ENCODE results near the gene RPS6KA4. TPM values are rescaled to one million over a fixed set of nuclear protein-coding genes. Genes with fewer than 3 reads are reported as not detected.
A peak's percentile ranks its signal among the peaks of the same experiment; 100 is the strongest.

RPS6KA4 gene
- total and polyA plus RNA-seq, 2 of the 13 experiments (the other 11 are each of a cell fraction or from before 2014, with no cell fraction given), result 8.9 to 14.2 TPM

GRCh38 chr11:64348383-64349024 lies 10.5 kb upstream of the RPS6KA4 start:
- 36% methylated on average over 7 of the region's 14 CpGs for WGBS (ENCODE audit: low lambda C conversion rate)
- Histone ChIP-seq H3K79me2 (ENCODE audit: insufficient read depth, low read length) (no peaks in the 10 kb centered on the region), H2AFZ (ENCODE audit: low read length) (no peak overlapping the region), H3K27me3 (ENCODE audit: control insufficient read depth in 1 of 2, insufficient read depth in 2 of 2, low read length in 2 of 2) (peaks cover 2 to 29% of the 10 kb centered on the region in 2 experiments; a peak in 4 of 5 replicates), H3K9ac (ENCODE audit: insufficient read depth, low read depth, low read length) (no peak overlapping the region), H3K4me3 (replicated peaks in 1 of 3; ENCODE audit: insufficient read depth in 1 of 3, low read depth in 2 of 3, low read length in 3 of 3) (peak overlapping the region in 1 of 3 experiments; percentile 53; a peak in 1 of 6 replicates), H3K4me1 (ENCODE audit: insufficient read depth, low read length) (peaks cover 36% of the 10 kb centered on the region), H4K20me1 (ENCODE audit: insufficient read depth, low read length) (no peaks in the 10 kb centered on the region), H3K27ac (ENCODE audit: extremely low read length, insufficient read depth, low read length) (no peak overlapping the region), H3K9me3 (ENCODE audit: low read length) (no peaks in the 10 kb centered on the region), H3K36me3 (replicated peaks in 1 of 2; ENCODE audit: control insufficient read depth in 1 of 2, insufficient read depth in 2 of 2, low read length in 2 of 2) (no peaks in the 10 kb centered on the region), H3K4me2 (ENCODE audit: low read depth, low read length) (peak overlapping the region; percentile 60)
- BruUV-seq (replicated peaks), result no TSS peak
- in situ Hi-C loops (cut with HindIII; ENCODE audit: extremely low pct_ligation_motif_present, low pct_unique_long_range_greater_than_20kb), result no loop called here
- FAIRE-seq (no peak), ATAC-seq (peak; percentile 16; the same call in 2 of the 3 replicates), DNase-seq (ENCODE audit: low spot score) (peak; percentile 33)
- CTCF ChIA-PET (ENCODE audit: low intra/inter-chr PET ratio, low total read pairs), result no interaction called here
- POLR2A ChIA-PET, result no interaction called here
- intact Hi-C loops (cut with micrococcal nuclease; ENCODE audit: unreplicated experiment), result no loop called here
- TF ChIP-seq, protein P1, sequence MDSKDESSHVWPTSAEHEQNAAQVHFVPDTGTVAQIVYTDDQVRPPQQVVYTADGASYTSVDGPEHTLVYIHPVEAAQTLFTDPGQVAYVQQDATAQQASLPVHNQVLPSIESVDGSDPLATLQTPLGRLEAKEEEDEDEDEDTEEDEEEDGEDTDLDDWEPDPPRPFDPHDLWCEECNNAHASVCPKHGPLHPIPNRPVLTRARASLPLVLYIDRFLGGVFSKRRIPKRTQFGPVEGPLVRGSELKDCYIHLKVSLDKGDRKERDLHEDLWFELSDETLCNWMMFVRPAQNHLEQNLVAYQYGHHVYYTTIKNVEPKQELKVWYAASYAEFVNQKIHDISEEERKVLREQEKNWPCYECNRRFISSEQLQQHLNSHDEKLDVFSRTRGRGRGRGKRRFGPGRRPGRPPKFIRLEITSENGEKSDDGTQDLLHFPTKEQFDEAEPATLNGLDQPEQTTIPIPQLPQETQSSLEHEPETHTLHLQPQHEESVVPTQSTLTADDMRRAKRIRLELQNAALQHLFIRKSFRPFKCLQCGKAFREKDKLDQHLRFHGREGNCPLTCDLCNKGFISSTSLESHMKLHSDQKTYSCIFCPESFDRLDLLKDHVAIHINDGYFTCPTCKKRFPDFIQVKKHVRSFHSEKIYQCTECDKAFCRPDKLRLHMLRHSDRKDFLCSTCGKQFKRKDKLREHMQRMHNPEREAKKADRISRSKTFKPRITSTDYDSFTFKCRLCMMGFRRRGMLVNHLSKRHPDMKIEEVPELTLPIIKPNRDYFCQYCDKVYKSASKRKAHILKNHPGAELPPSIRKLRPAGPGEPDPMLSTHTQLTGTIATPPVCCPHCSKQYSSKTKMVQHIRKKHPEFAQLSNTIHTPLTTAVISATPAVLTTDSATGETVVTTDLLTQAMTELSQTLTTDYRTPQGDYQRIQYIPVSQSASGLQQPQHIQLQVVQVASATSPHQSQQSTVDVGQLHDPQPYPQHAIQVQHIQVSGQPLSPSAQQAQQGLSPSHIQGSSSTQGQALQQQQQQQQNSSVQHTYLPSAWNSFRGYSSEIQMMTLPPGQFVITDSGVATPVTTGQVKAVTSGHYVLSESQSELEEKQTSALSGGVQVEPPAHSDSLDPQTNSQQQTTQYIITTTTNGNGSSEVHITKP (CRISPR knock-in tag; IDR thresholded peaks at IDR 0.05; ENCODE audit: low read depth), result peak; percentile 98
- TF ChIP-seq BHLHE40 (IDR thresholded peaks at IDR 0.05; ENCODE audit: low read length), result peak; percentile 41; the same call in 1 of the 2 replicates
- 0 out of 2 replicates have a peak, but pooled peaks have one; percentile 23 for TF ChIP-seq RXRA (CRISPR knock-in tag; IDR thresholded peaks at IDR 0.05)
- no peak for TF ChIP-seq GABPA (IDR thresholded peaks at IDR 0.05; ENCODE audit: low read depth, low read length)
- TF ChIP-seq GABPA (CRISPR knock-in tag; IDR thresholded peaks at IDR 0.05; ENCODE audit: low read depth), result peak; percentile 42
- TF ChIP-seq NR2F2 (IDR thresholded peaks at IDR 0.05; ENCODE audit: borderline replicate concordance, low read depth), result peak; percentile 56
- 0 out of 2 replicates have a peak, but pooled peaks have one; percentile 24 for TF ChIP-seq ETV5 (CRISPR knock-in tag; IDR thresholded peaks at IDR 0.05; ENCODE audit: borderline replicate concordance)
- TF ChIP-seq, protein P2, sequence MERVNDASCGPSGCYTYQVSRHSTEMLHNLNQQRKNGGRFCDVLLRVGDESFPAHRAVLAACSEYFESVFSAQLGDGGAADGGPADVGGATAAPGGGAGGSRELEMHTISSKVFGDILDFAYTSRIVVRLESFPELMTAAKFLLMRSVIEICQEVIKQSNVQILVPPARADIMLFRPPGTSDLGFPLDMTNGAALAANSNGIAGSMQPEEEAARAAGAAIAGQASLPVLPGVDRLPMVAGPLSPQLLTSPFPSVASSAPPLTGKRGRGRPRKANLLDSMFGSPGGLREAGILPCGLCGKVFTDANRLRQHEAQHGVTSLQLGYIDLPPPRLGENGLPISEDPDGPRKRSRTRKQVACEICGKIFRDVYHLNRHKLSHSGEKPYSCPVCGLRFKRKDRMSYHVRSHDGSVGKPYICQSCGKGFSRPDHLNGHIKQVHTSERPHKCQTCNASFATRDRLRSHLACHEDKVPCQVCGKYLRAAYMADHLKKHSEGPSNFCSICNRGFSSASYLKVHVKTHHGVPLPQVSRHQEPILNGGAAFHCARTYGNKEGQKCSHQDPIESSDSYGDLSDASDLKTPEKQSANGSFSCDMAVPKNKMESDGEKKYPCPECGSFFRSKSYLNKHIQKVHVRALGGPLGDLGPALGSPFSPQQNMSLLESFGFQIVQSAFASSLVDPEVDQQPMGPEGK (CRISPR knock-in tag; IDR thresholded peaks at IDR 0.05), result peak; percentile 78
- no peak for TF ChIP-seq ZMYM4 (CRISPR knock-in tag; IDR thresholded peaks at IDR 0.05)
- peak; percentile 42; the same call in 1 of the 2 replicates for TF ChIP-seq ZFX (CRISPR knock-in tag; IDR thresholded peaks at IDR 0.05; ENCODE audit: low read depth)
- no peak for TF ChIP-seq CHCHD3 (CRISPR knock-in tag; IDR thresholded peaks at IDR 0.05)
- TF ChIP-seq REST (IDR thresholded peaks at IDR 0.05; ENCODE audit: borderline replicate concordance in 1 of 2, low read depth in 1 of 2, low read length in 2 of 2), result no peak
